HepG2 (cell line): ENCODE measurements around the gene FAM221B. TPM values are rescaled to one million over a fixed set of nuclear protein-coding genes. Genes with fewer than 3 reads are reported as not detected.
A peak's percentile ranks its signal among the peaks of the same experiment; 100 is the strongest.

ENCODE experiments used
- HOXA7 ChIP-seq: sonication (generic); formaldehyde crosslinking; IDR thresholded peaks from 2 replicates; pipeline ENCODE4 v1.8.1; 2022; ENCODE audit warnings: mild to moderate bottlenecking, missing genetic modification reagents, moderate library complexity
- MIER3 ChIP-seq: IDR thresholded peaks from 2 replicates; pipeline ENCODE4 v1.6.1; 2016; ENCODE audit warnings: missing compliant biosample characterization, borderline replicate concordance
- SAP130 ChIP-seq: IDR thresholded peaks from 2 replicates; pipeline ENCODE4 v1.6.1; 2016; ENCODE audit warnings: low read depth
- SETDB1 ChIP-seq: sonication (generic); formaldehyde crosslinking; IDR thresholded peaks from 2 replicates; pipeline ENCODE4 v1.5.1; 2020; ENCODE audit warnings: missing genetic modification reagents, mild to moderate bottlenecking, borderline replicate concordance
- SKI ChIP-seq: fragments of 450-650 bp; IDR thresholded peaks from one replicate; pipeline ENCODE4 v1.6.1; 2018; ENCODE audit warnings: mild to moderate bottlenecking; ENCODE audit not compliant: partially characterized antibody
- TBL1XR1 ChIP-seq: fragments of 150-350 bp; IDR thresholded peaks from 2 replicates; pipeline ENCODE4 v1.6.1; 2014; ENCODE audit warnings: borderline replicate concordance, low read length; ENCODE audit not compliant: partially characterized antibody
- TGIF2 ChIP-seq: IDR thresholded peaks from 2 replicates; pipeline ENCODE4 v1.6.1; 2016; ENCODE audit warnings: control low read depth, missing compliant biosample characterization
- ZEB1 ChIP-seq: IDR thresholded peaks from 2 replicates; pipeline ENCODE4 v1.6.1; 2012; ENCODE audit warnings: mild to moderate bottlenecking, low read depth, inconsistent platforms; ENCODE audit not compliant: insufficient replicate concordance
- ZNF180 ChIP-seq: sonication (generic); formaldehyde crosslinking; IDR thresholded peaks from 2 replicates; pipeline ENCODE4 v1.4.0; 2020; ENCODE audit warnings: low read depth, missing genetic modification reagents, borderline replicate concordance
- ZNF263 ChIP-seq: sonication (generic); formaldehyde crosslinking; IDR thresholded peaks from 2 replicates; pipeline ENCODE4 v1.4.0; 2020; ENCODE audit warnings: missing genetic modification reagents
- ZNF430 ChIP-seq: sonication (generic); formaldehyde crosslinking; IDR thresholded peaks from 2 replicates; pipeline ENCODE4 v1.9.0; 2021; ENCODE audit warnings: mild to moderate bottlenecking, missing genetic modification reagents
- polyA plus RNA-seq, 8 experiments: library from polyadenylated mRNA; depleted of rRNA in 3 of 8; stranded (reverse) in 7 of 8; unstranded in 1 of 8; fragments of >200 nt; fragmentation: Illumina TruSeq in 4 of 8; extraction: Trizol in 4 of 8; gene quantifications; 2 replicates each; pipeline versions ENCODE4 v1.2.1 to v1.2.3, GENCODE V29; 2011 to 2016; ENCODE audit warnings: low read depth in 4 of 8, missing spikeins in 1 of 8, mixed read lengths in 1 of 8; ENCODE audit not compliant: insufficient read depth in 1 of 8
- total RNA-seq, 5 experiments: library from RNA; depleted of rRNA; stranded (reverse); fragments of >200 nt; fragmentation: Illumina TruSeq; extraction: Trizol; gene quantifications; 2 replicates each; pipeline ENCODE4 v1.2.3, GENCODE V29; 2016; ENCODE audit warnings: low read depth in 1 of 5
- TF ChIP-seq, protein P1 (sequence below): sonication (generic); formaldehyde crosslinking; IDR thresholded peaks from 2 replicates; pipeline ENCODE4 v1.5.1; 2020; ENCODE audit warnings: missing genetic modification reagents, mild to moderate bottlenecking, borderline replicate concordance
- TF ChIP-seq, protein P2 (sequence below): IDR thresholded peaks from 2 replicates; pipeline ENCODE4 v1.6.1; 2012; ENCODE audit warnings: inconsistent platforms
- TF ChIP-seq, protein P3 (sequence below): sonication (generic); IDR thresholded peaks from 2 replicates; pipeline ENCODE4 v1.6.1; 2016; ENCODE audit warnings: low read depth, borderline replicate concordance
- TF ChIP-seq, protein P4 (sequence below): sonication (generic); formaldehyde crosslinking; IDR thresholded peaks from 2 replicates; pipeline ENCODE4 v1.5.0; 2020; ENCODE audit warnings: mild to moderate bottlenecking, low read depth, missing genetic modification reagents, borderline replicate concordance
- TF ChIP-seq, protein P5 (sequence below): IDR thresholded peaks from 2 replicates; pipeline ENCODE4 v1.6.1; 2016; ENCODE audit warnings: missing biosample characterization, missing genetic modification reagents, low read depth
- TF ChIP-seq, protein P6 (sequence below): sonication (generic); formaldehyde crosslinking; IDR thresholded peaks from 2 replicates; pipeline ENCODE4 v1.4.0; 2020; ENCODE audit warnings: missing genetic modification reagents
- TF ChIP-seq, protein P7 (sequence below), 2 experiments: sonication (generic) in 1 of 2; formaldehyde crosslinking in 1 of 2; IDR thresholded peaks; 2 replicates each; pipeline versions ENCODE4 v1.4.0 to v1.6.1; 2016 to 2020; ENCODE audit warnings: borderline replicate concordance in 1 of 2, low read depth in 1 of 2, mild to moderate bottlenecking in 1 of 2, missing genetic modification reagents in 1 of 2
- TF ChIP-seq, protein P8 (sequence below): IDR thresholded peaks from 2 replicates; pipeline ENCODE4 v1.6.1; 2018; ENCODE audit warnings: missing genetic modification reagents, mild to moderate bottlenecking, missing compliant biosample characterization

FAM221B gene
- total and polyA plus RNA-seq, 2 of the 13 experiments (the other 11 are each of a cell fraction or from before 2014, with no cell fraction given): not detected

DNA sequence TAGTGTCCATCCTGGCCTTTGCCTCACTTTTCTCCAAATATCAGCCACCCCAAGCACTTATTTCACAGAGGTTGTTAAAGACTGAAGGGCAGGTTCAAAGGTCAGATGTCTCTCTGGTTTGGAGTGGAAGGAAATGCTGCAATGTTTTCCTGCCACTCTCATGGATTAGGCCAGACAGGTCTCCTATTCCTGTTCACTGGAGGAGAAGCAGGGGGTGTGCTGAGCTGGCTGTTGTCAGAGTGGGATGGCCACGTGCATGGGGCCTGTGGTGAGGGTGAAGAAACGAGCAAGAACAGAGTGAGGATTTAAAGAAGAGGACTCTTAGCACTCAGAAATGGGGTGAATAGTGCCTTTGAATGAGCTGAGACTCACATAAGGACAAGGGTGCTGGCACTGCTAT, 7.2 kb upstream of the FAM221B start (continued):
- TF ChIP-seq, protein P1, sequence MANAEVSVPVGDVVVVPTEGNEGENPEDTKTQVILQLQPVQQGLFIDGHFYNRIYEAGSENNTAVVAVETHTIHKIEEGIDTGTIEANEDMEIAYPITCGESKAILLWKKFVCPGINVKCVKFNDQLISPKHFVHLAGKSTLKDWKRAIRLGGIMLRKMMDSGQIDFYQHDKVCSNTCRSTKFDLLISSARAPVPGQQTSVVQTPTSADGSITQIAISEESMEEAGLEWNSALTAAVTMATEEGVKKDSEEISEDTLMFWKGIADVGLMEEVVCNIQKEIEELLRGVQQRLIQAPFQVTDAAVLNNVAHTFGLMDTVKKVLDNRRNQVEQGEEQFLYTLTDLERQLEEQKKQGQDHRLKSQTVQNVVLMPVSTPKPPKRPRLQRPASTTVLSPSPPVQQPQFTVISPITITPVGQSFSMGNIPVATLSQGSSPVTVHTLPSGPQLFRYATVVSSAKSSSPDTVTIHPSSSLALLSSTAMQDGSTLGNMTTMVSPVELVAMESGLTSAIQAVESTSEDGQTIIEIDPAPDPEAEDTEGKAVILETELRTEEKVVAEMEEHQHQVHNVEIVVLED (CRISPR knock-in tag): no peak
- TF ChIP-seq, protein P2, sequence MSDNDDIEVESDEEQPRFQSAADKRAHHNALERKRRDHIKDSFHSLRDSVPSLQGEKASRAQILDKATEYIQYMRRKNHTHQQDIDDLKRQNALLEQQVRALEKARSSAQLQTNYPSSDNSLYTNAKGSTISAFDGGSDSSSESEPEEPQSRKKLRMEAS: peak; percentile 82
- TF ChIP-seq, protein P3, sequence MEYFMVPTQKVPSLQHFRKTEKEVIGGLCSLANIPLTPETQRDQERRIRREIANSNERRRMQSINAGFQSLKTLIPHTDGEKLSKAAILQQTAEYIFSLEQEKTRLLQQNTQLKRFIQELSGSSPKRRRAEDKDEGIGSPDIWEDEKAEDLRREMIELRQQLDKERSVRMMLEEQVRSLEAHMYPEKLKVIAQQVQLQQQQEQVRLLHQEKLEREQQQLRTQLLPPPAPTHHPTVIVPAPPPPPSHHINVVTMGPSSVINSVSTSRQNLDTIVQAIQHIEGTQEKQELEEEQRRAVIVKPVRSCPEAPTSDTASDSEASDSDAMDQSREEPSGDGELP: no peak
- TF ChIP-seq SAP130 (peak; percentile 52; the same call in 1 of the 2 replicates), SETDB1 (CRISPR knock-in tag) (no peak), SKI (no peak), MIER3 (CRISPR knock-in tag) (no peak), ZNF180 (CRISPR knock-in tag) (no peak), TBL1XR1 (no peak), TGIF2 (CRISPR knock-in tag) (0 out of 2 replicates have a peak, but pooled peaks have one; percentile 33), ZNF263 (no peak), HOXA7 (no peak), ZEB1 (no peak), ZNF430 (CRISPR knock-in tag) (no peak)
- TF ChIP-seq, protein P4, sequence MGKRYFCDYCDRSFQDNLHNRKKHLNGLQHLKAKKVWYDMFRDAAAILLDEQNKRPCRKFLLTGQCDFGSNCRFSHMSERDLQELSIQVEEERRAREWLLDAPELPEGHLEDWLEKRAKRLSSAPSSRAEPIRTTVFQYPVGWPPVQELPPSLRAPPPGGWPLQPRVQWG (CRISPR knock-in tag): no peak
- TF ChIP-seq, protein P5, sequence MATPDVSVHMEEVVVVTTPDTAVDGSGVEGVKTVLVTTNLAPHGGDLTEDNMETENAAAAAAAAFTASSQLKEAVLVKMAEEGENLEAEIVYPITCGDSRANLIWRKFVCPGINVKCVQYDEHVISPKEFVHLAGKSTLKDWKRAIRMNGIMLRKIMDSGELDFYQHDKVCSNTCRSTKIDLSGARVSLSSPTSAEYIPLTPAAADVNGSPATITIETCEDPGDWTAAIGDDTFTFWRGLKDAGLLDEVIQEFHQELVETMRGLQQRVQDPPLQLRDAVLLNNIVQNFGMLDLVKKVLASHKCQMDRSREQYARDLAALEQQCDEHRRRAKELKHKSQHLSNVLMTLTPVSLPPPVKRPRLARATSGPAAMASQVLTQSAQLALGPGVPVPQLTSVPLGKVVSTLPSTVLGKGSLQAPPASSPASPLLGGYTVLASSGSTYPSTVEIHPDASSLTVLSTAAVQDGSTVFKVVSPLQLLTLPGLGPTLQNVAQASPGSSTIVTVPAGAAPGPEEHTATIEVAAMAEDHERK (CRISPR knock-in tag): no peak
- TF ChIP-seq, protein P6, sequence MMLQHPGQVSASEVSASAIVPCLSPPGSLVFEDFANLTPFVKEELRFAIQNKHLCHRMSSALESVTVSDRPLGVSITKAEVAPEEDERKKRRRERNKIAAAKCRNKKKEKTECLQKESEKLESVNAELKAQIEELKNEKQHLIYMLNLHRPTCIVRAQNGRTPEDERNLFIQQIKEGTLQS: no peak
- TF ChIP-seq, protein P7, sequence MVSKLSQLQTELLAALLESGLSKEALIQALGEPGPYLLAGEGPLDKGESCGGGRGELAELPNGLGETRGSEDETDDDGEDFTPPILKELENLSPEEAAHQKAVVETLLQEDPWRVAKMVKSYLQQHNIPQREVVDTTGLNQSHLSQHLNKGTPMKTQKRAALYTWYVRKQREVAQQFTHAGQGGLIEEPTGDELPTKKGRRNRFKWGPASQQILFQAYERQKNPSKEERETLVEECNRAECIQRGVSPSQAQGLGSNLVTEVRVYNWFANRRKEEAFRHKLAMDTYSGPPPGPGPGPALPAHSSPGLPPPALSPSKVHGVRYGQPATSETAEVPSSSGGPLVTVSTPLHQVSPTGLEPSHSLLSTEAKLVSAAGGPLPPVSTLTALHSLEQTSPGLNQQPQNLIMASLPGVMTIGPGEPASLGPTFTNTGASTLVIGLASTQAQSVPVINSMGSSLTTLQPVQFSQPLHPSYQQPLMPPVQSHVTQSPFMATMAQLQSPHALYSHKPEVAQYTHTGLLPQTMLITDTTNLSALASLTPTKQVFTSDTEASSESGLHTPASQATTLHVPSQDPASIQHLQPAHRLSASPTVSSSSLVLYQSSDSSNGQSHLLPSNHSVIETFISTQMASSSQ (IDR thresholded peaks at IDR 0.05; ENCODE audit: low read depth): no peak
- TF ChIP-seq, protein P7 (CRISPR knock-in tag; IDR thresholded peaks at IDR 0.05; ENCODE audit: borderline replicate concordance): 0 out of 2 replicates have a peak, but pooled peaks have one; percentile 8
- TF ChIP-seq, protein P8, sequence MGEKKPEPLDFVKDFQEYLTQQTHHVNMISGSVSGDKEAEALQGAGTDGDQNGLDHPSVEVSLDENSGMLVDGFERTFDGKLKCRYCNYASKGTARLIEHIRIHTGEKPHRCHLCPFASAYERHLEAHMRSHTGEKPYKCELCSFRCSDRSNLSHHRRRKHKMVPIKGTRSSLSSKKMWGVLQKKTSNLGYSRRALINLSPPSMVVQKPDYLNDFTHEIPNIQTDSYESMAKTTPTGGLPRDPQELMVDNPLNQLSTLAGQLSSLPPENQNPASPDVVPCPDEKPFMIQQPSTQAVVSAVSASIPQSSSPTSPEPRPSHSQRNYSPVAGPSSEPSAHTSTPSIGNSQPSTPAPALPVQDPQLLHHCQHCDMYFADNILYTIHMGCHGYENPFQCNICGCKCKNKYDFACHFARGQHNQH (CRISPR knock-in tag): no peak
